PFSK-1 (cell line): ENCODE measurements around the gene NRAS. TPM values are rescaled to one million over a fixed set of nuclear protein-coding genes. Genes with fewer than 3 reads are reported as not detected.

ENCODE experiments used
- FOXP2 ChIP-seq: optimal IDR thresholded peaks from 2 replicates; pipeline ENCODE3; 2011; ENCODE audit warnings: borderline replicate concordance, control low read depth, inconsistent platforms; ENCODE audit not compliant: insufficient read depth; ENCODE audit errors: extremely low read length, extremely low read depth
- POLR2AphosphoS5 ChIP-seq: IDR thresholded peaks from 2 replicates; pipeline ENCODE4 v1.6.1; 2012; ENCODE audit warnings: low read depth, mild to moderate bottlenecking, control low read depth, low read length, moderate library complexity
- REST ChIP-seq, 2 experiments: IDR thresholded peaks; 2 replicates each; pipeline versions ENCODE4 v1.6.1 to v1.8.0; 2011 to 2012; ENCODE audit warnings: low read depth in 2 of 2, low read length in 2 of 2, control low read depth in 1 of 2, inconsistent platforms in 1 of 2, mild to moderate bottlenecking in 1 of 2, moderate library complexity in 1 of 2; ENCODE audit not compliant: insufficient read depth in 1 of 2
- SIN3A ChIP-seq: IDR thresholded peaks from 2 replicates; pipeline ENCODE4 v1.6.1; 2012; ENCODE audit warnings: mild to moderate bottlenecking, low read length, moderate library complexity, borderline replicate concordance; ENCODE audit not compliant: insufficient read depth
- TAF1 ChIP-seq: IDR thresholded peaks from 2 replicates; pipeline ENCODE4 v1.6.1; 2012; ENCODE audit warnings: low read length, control low read depth, borderline replicate concordance; ENCODE audit not compliant: insufficient read depth
- polyA plus RNA-seq: library from polyadenylated mRNA; unstranded; fragments of >200 nt; gene quantifications from one replicate; pipeline ENCODE4 v1.2.1, GENCODE V29; 2012; ENCODE audit warnings: low read depth, missing spikeins; ENCODE audit not compliant: insufficient read length

Gene NRAS
- 16.2 TPM for polyA plus RNA-seq

GRCh38 chr1:114716304-114717170, at the start of gene NRAS:
NRAS (minus strand) TSS chr1:114716771; CDS start chr1:114716160, 611 bp downstream.
- TF ChIP-seq TAF1 (peak; percentile 61; the same call in 1 of the 2 replicates), SIN3A (peak; percentile 98; the same call in 1 of the 2 replicates), REST (IDR thresholded peaks at IDR 0.05; ENCODE audit: insufficient read depth in 1 of 2, low read depth in 2 of 2, low read length in 2 of 2) (no peak), POLR2AphosphoS5 (peak; percentile 90), FOXP2 (peak; percentile 23)

- TF ChIP-seq FOXP2 (no peak), REST (IDR thresholded peaks at IDR 0.05; ENCODE audit: insufficient read depth in 1 of 2, low read depth in 2 of 2, low read length in 2 of 2) (no peak), SIN3A (no peak), POLR2AphosphoS5 (no peak), TAF1 (no peak)
These were observed 48.1 kb upstream of the NRAS start for GRCh38 chr1:114764689-114765088.

DNA sequence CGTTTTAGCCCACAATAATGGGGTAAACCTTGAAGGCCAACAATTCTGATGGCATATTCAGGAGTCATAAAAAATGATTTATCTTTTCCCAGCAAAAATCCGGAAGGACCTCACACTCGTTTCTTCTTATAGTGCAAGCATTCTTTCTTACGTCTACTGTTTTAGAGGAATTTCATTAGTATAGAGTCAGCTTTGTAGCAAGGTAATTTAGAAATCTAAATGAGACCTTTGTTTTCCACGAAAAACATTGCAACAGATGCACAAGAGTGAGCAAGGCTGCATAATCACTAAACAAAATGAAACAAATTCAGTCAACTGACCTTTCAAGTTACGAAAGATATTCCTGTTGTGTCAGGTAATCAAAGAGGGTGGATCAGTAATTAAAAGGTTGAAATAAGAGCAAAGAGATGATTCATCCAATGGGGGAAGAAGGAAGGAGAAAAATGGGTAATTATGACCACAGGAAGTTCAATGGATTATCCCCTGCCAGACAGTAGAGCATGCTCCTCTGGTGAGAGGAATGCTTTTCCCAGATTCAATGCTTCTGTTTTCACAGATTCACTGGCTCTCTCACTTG, 41.8 kb upstream of the NRAS start:
- no peak for TF ChIP-seq REST (IDR thresholded peaks at IDR 0.05; ENCODE audit: insufficient read depth in 1 of 2, low read depth in 2 of 2, low read length in 2 of 2)
- no peak for TF ChIP-seq FOXP2
- no peak for TF ChIP-seq POLR2AphosphoS5
- TF ChIP-seq SIN3A, result no peak
- TF ChIP-seq TAF1, result no peak

- TF ChIP-seq POLR2AphosphoS5 (peak; percentile 96), SIN3A (0 out of 2 replicates have a peak, but pooled peaks have one; percentile 54), REST (IDR thresholded peaks at IDR 0.05; ENCODE audit: insufficient read depth in 1 of 2, low read depth in 2 of 2, low read length in 2 of 2) (peak in 1 of 2 experiments; percentile 49; a peak in 1 of 4 replicates), FOXP2 (peak; percentile 68), TAF1 (peak; percentile 98)
These were observed 41.1 kb upstream of the NRAS start, which contains the start of gene CSDE1 for GRCh38 chr1:114757455-114758255. CSDE1 (minus strand) TSS chr1:114757984; CDS start chr1:114739890, 18,094 bp downstream.
